K562 (cell line): Measurements from ENCODE around the gene TNFAIP3. TPM values are rescaled to one million over a fixed set of nuclear protein-coding genes. Genes with fewer than 3 reads are reported as not detected.

Experiments used
- ATF2 ChIP-seq: sonication (generic); formaldehyde crosslinking; IDR thresholded peaks from 2 replicates; pipeline ENCODE4 v1.8.1; 2022; ENCODE audit warnings: missing genetic modification reagents
- CBFA2T2 ChIP-seq: fragments of 450-650 bp; conservative IDR thresholded peaks from 2 replicates; pipeline ENCODE4 v1.6.1; 2017; ENCODE audit warnings: mild to moderate bottlenecking
- CREB5 ChIP-seq: fragments of 250-450 bp; sonication (Bioruptor Pico); IDR thresholded peaks from 2 replicates; pipeline ENCODE4 v1.5.0; 2020; ENCODE audit warnings: mild to moderate bottlenecking
- CSDE1 ChIP-seq, 2 experiments: fragments of 450-650 bp; IDR thresholded peaks; 2 replicates each; pipeline ENCODE4 v1.6.1; 2016; ENCODE audit warnings: mild to moderate bottlenecking in 1 of 2
- E4F1 ChIP-seq: fragments of 250-450 bp; sonication (Bioruptor Pico); IDR thresholded peaks from 2 replicates; pipeline ENCODE4 v1.5.0; 2021; ENCODE audit warnings: mild to moderate bottlenecking, borderline replicate concordance
- FOXJ3 ChIP-seq: sonication (generic); formaldehyde crosslinking; IDR thresholded peaks from 2 replicates; pipeline ENCODE4 v1.4.0; 2020; ENCODE audit warnings: mild to moderate bottlenecking, missing genetic modification reagents
- HINFP ChIP-seq: fragments of 450-650 bp; conservative IDR thresholded peaks from 2 replicates; pipeline ENCODE4 v1.6.1; 2016; ENCODE audit warnings: missing genetic modification characterization, low read depth, mild to moderate bottlenecking, control low read depth, missing compliant biosample characterization
- KAT2B ChIP-seq: IDR thresholded peaks from one replicate; pipeline ENCODE4 v1.6.1; 2012; ENCODE audit warnings: low read depth, mild to moderate bottlenecking, control low read depth, inconsistent platforms, low read length, moderate library complexity
- MYC ChIP-seq, 2 experiments: fragments of 250-450 bp in 1 of 2; sonication (Bioruptor Pico) in 1 of 2; IDR thresholded peaks; 2 replicates each; pipeline versions ENCODE4 v1.5.1 to v1.6.1; 2012 to 2021; ENCODE audit warnings: low read depth in 2 of 2, borderline replicate concordance in 1 of 2, improper control_type of control experiment in 1 of 2, low read length in 1 of 2, mild to moderate bottlenecking in 1 of 2, moderate library complexity in 1 of 2
- NCOA1 ChIP-seq: fragments of 450-650 bp; IDR thresholded peaks from 2 replicates; pipeline ENCODE4 v1.6.1; 2016; ENCODE audit warnings: low read depth
- NR2C2 ChIP-seq, 2 experiments: fragments of 200-800 bp in 1 of 2; sonication (Bioruptor generic) in 1 of 2; sonication (generic) in 1 of 2; formaldehyde crosslinking in 1 of 2; IDR thresholded peaks; 2 replicates each; pipeline versions ENCODE4 v1.6.1 to v1.8.0; 2016 to 2022; ENCODE audit warnings: mild to moderate bottlenecking in 1 of 2, missing compliant biosample characterization in 1 of 2, missing genetic modification characterization in 1 of 2, missing genetic modification reagents in 1 of 2
- NR2F6 ChIP-seq: fragments of 450-650 bp; formaldehyde crosslinking; IDR thresholded peaks from 2 replicates; pipeline ENCODE4 v1.4.0; 2020; ENCODE audit warnings: mild to moderate bottlenecking
- PTBP1 ChIP-seq: fragments of 200-400 bp; formaldehyde crosslinking; IDR thresholded peaks from 2 replicates; pipeline ENCODE4 v1.6.1; 2017; ENCODE audit warnings: low read depth, low read length
- SP1 ChIP-seq: sonication (generic); formaldehyde crosslinking; IDR thresholded peaks from 2 replicates; pipeline ENCODE4 v1.8.1; 2022; ENCODE audit warnings: mild to moderate bottlenecking, missing genetic modification reagents
- ZKSCAN8 ChIP-seq: fragments of 200-800 bp; sonication (Bioruptor generic); IDR thresholded peaks from 2 replicates; pipeline ENCODE4 v1.6.1; 2016; ENCODE audit warnings: missing genetic modification characterization, missing compliant biosample characterization
- ZNF146 ChIP-seq: IDR thresholded peaks from one replicate; pipeline ENCODE4 v1.6.1; 2018; ENCODE audit warnings: missing compliant biosample characterization; ENCODE audit not compliant: unreplicated experiment
- ZNF212 ChIP-seq: fragments of 450-650 bp; formaldehyde crosslinking; IDR thresholded peaks from 2 replicates; pipeline ENCODE4 v1.4.0; 2020; ENCODE audit warnings: mild to moderate bottlenecking
- ZNF311 ChIP-seq: fragments of 250-450 bp; sonication (Bioruptor Pico); IDR thresholded peaks from 2 replicates; pipeline ENCODE4 v1.4.0; 2020; ENCODE audit warnings: mild to moderate bottlenecking, moderate library complexity
- ZNF561 ChIP-seq: fragments of 450-650 bp; formaldehyde crosslinking; conservative IDR thresholded peaks from 2 replicates; pipeline ENCODE4 v1.4.0; 2020; ENCODE audit warnings: mild to moderate bottlenecking, moderate library complexity
- ZNF57 ChIP-seq: fragments of 450-650 bp; formaldehyde crosslinking; IDR thresholded peaks from 2 replicates; pipeline ENCODE4 v1.4.0; 2020; ENCODE audit warnings: mild to moderate bottlenecking, moderate library complexity
- polyA plus RNA-seq, 8 experiments: library from polyadenylated mRNA; depleted of rRNA in 4 of 8; stranded (reverse) in 5 of 8; unstranded in 3 of 8; fragments of >200 nt; fragmentation: Nextera tagmentation in 2 of 8; fragmentation: Illumina TruSeq in 1 of 8; extraction: Ambion mirVana in 2 of 8; extraction: Trizol in 1 of 8; gene quantifications; 2 replicates each; pipeline versions ENCODE4 v1.2.1 to v1.2.3, GENCODE V29; 2011 to 2014; ENCODE audit warnings: inconsistent platforms in 1 of 8, missing spikeins in 1 of 8
- total RNA-seq, 7 experiments: library from RNA; depleted of rRNA in 6 of 7; stranded (reverse); fragments of >200 nt in 6 of 7; fragmentation: Illumina TruSeq in 2 of 7; extraction: Trizol in 2 of 7; gene quantifications; 2 replicates each; pipeline versions ENCODE4 v1.2.1 to v1.2.3, GENCODE V29; 2011 to 2021; ENCODE audit warnings: low replicate concordance in 1 of 7

The TNFAIP3 gene
- total and polyA plus RNA-seq, 9 of the 15 experiments (the other 6 are each of a cell fraction or from before 2014, with no cell fraction given), result 0.79 to 17.0 (median 6.4) TPM

- TF ChIP-seq NR2C2 (CRISPR knock-in tag; IDR thresholded peaks at IDR 0.05) (no peak), NR2C2 (tag; IDR thresholded peaks at IDR 0.05) (no peak), MYC (IDR thresholded peaks at IDR 0.05; ENCODE audit: low read depth, low read length) (no peak; the same call in 1 of the 2 replicates), MYC (CRISPR knock-in tag; IDR thresholded peaks at IDR 0.05; ENCODE audit: borderline replicate concordance, low read depth) (0 out of 2 replicates have a peak, but pooled peaks have one; percentile 31), ZNF57 (CRISPR knock-in tag) (no peak), FOXJ3 (no peak), KAT2B (no peak), NCOA1 (peak; percentile 34; the same call in 1 of the 2 replicates), ZNF561 (CRISPR knock-in tag) (no peak), ZKSCAN8 (CRISPR knock-in tag) (no peak), ZNF212 (CRISPR knock-in tag) (no peak), HINFP (tag) (peak; percentile 39; the same call in 1 of the 2 replicates), ZNF311 (CRISPR knock-in tag) (no peak), CREB5 (no peak), CBFA2T2 (peak; percentile 75), E4F1 (CRISPR knock-in tag) (no peak), SP1 (CRISPR knock-in tag) (peak; percentile 35; the same call in 1 of the 2 replicates), ZNF146 (CRISPR knock-in tag) (no peak), CSDE1 (IDR thresholded peaks at IDR 0.05) (no peak), PTBP1 (no peak), NR2F6 (CRISPR knock-in tag) (no peak), ATF2 (CRISPR knock-in tag) (no peak)
Observed at GRCh38 chr6:137919837-137920730, 53.0 kb downstream of the TNFAIP3 start (continued).
